ENCODE data around the gene ACAD11. TPM values are rescaled to one million over a fixed set of nuclear protein-coding genes. Genes with fewer than 3 reads are reported as not detected.

Gene ACAD11, protein sequence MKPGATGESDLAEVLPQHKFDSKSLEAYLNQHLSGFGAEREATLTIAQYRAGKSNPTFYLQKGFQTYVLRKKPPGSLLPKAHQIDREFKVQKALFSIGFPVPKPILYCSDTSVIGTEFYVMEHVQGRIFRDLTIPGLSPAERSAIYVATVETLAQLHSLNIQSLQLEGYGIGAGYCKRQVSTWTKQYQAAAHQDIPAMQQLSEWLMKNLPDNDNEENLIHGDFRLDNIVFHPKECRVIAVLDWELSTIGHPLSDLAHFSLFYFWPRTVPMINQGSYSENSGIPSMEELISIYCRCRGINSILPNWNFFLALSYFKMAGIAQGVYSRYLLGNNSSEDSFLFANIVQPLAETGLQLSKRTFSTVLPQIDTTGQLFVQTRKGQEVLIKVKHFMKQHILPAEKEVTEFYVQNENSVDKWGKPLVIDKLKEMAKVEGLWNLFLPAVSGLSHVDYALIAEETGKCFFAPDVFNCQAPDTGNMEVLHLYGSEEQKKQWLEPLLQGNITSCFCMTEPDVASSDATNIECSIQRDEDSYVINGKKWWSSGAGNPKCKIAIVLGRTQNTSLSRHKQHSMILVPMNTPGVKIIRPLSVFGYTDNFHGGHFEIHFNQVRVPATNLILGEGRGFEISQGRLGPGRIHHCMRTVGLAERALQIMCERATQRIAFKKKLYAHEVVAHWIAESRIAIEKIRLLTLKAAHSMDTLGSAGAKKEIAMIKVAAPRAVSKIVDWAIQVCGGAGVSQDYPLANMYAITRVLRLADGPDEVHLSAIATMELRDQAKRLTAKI
- 10 to 100 TPM; 24.2 to 28.4 TPM for total RNA-seq
- 2.3 to 4.7 reads per million in 2 donors for total RNA-seq

DNA sequence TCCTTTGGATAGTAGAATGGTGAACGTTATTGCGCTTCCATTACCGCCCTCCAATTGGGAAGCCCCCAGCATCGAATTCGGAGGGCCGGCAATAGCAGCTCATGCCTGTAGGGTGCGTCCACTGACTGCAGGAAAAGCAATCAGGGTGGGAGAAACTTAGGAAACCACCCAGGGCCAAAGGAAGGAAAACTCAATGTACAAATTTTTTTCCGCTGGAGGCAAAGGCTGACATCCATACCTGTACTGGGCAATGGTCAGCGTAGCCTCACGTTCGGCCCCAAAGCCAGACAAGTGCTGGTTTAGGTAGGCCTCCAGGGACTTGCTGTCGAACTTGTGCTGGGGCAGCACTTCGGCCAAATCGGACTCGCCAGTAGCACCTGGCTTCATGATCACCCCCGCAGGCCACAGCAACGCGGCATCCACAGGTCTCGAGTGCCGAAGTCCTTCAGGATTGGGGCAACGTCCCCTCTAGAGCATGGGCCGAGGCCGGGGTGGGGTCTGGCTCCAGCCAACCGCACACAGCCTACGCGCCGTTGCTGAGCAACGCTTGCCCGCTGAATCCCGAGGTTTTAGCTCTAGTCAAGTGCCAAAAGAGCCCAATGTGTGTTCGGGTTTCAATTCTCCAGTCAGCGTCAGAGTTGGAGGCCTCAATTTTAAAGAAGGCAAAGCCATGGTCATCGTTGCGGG lies at the start of gene ACAD11:
Gene ACAD11 (minus strand): TSS at position 445 of the 687 bp plus-strand sequence. CDS start 58 bp downstream, at position 387.
- Mint-ChIP-seq H3K36me3 (ENCODE audit: low read depth) (peaks cover 6% of the 10 kb centered on the region), H3K27ac (peak within 1 kb of the TSS; percentile 96), H3K27me3 (no peaks in the 10 kb centered on the region), H3K4me3 (peak within 1 kb of the TSS; percentile 98), H3K4me1 (peaks cover 48% of the 10 kb centered on the region)
- ATAC-seq = peak; percentile 36
- peak in 2 of 3 donors; percentile 14 to 16 for DNase-seq
- no peaks in the 10 kb centered on the region for H3K9me3 ChIP-seq (ENCODE audit: control insufficient read depth, low read length, poor library complexity, severe bottlenecking)

DNA sequence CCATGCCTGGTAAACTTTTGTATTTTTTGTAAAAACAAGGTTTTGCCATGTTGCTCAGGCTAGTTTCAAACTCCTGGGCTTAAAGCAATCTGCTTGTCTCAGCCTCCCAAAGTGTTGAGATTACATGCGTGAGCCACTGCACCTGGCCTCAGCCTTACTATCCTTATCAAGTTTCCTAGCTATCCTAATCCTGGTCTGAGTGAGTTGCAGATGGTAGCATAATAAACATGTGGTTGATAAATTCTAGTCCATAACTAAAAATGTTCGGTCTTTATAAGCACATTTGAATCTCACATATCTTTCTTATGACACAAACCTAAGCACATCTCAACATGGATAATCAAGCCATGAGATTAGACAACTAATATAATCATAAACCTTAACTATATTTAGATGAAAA lies 44.1 kb upstream of the ACAD11 start:
- Mint-ChIP-seq H3K27me3 (no peaks in the 10 kb centered on the region), H3K4me1 (peaks cover 8% of the 10 kb centered on the region), H3K27ac (no peak overlapping the region), H3K36me3 (ENCODE audit: low read depth) (peaks cover 12% of the 10 kb centered on the region), H3K4me3 (no peak overlapping the region)
- ATAC-seq (no peak), DNase-seq (no peak)
- no peaks in the 10 kb centered on the region for H3K9me3 ChIP-seq (ENCODE audit: control insufficient read depth, low read length, poor library complexity, severe bottlenecking)

DNA sequence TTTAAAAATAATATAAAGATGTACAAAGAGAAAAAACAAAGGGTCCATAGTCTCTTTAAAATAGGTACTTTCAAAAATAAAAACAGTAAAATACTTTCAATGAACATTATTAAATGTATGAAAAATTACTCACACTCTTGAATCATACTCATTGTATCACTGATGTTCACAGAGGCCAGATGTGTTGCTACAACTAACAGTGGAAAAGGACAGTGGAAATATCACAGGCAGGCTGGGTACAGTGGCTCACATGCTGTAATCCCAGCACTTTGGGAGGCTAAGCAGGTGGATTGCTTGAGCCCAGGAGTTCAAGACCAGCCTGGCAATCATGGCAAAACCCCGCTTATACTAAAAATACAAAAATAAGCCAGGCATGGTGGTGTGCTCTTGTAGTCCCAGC lies 35.8 kb upstream of the ACAD11 start:
- DNase-seq (no peak), ATAC-seq (no peak)
- H3K4me1 Mint-ChIP-seq = peaks cover 2% of the 10 kb centered on the region
- H3K4me3 Mint-ChIP-seq = no peak overlapping the region
- no peaks in the 10 kb centered on the region for H3K27me3 Mint-ChIP-seq
- H3K9me3 ChIP-seq (ENCODE audit: control insufficient read depth, low read length, poor library complexity, severe bottlenecking) = no peaks in the 10 kb centered on the region
- H3K27ac Mint-ChIP-seq = peak overlapping the region; percentile 74
- peaks cover 10% of the 10 kb centered on the region for H3K36me3 Mint-ChIP-seq (ENCODE audit: low read depth)

DNA sequence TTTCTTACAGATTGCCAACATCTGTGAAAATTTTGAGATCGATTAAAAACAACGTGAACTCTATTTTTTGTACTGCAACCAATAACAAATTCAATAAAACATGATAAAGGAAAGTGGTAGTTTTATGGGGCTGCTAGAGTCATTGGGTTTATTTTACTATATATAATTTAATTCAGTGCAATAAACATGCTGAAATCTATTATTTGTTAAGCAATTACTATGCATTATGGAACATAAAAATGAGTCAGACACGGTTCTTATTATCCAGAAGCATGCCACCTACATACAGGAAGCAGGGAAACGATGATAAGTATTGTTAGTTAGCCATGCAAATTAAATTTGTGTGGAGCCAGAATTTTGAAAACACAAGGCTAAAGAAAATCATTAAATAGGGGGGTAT lies 35.4 kb upstream of the ACAD11 start:
- no peak for DNase-seq
- ATAC-seq = no peak
- peaks cover 10% of the 10 kb centered on the region for H3K36me3 Mint-ChIP-seq (ENCODE audit: low read depth)
- H3K27me3 Mint-ChIP-seq = no peaks in the 10 kb centered on the region
- peak overlapping the region; percentile 74 for H3K27ac Mint-ChIP-seq
- H3K4me3 Mint-ChIP-seq = no peak overlapping the region
- no peaks in the 10 kb centered on the region for H3K9me3 ChIP-seq (ENCODE audit: control insufficient read depth, low read length, poor library complexity, severe bottlenecking)
- H3K4me1 Mint-ChIP-seq = peaks cover 2% of the 10 kb centered on the region

DNA sequence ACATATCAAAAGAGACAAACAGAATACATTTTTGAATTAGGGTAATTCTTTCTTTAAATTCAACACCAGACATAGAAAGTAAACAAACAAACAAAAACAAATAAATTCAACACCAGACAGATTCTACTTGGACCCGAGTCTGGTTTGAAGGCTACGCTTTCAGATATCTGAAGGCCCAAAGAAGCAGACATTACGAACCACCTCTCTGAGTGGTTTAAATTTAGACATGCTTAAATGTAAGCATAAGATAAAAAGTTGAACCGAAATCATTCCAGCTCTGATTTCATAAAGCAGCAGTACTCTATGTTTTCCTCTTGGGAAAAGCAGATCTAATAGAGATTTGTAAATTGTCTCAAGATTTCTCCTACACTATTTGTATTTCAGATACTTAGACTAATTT lies 30.4 kb upstream of the ACAD11 start:
- ATAC-seq = no peak
- Mint-ChIP-seq H3K36me3 (ENCODE audit: low read depth) (peaks cover 5% of the 10 kb centered on the region), H3K27ac (no peak overlapping the region)

DNA sequence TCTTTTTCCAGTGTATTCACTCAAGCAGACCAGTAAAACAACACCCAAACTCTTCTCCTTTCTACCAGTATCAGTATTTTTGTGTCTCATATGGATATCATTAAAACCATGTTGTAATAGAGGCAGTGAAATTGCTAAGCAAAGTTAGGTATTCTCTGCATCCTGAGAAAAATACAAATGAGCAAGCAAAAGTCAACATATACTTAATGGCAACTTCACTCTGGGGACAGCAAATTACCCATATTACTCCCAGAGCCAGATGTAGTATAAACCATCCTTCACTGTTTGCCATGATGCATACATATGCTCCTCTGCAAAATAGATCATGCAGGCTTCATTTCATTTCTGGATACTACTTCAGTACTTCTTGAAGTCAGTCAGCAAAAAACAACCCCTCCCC lies 22.6 kb upstream of the ACAD11 start:
- H3K27ac Mint-ChIP-seq = no peak overlapping the region
- no peak for DNase-seq

More for the DNA sequence above, 30.4 kb upstream of the ACAD11 start:
- no peak for DNase-seq
- Mint-ChIP-seq H3K27me3 (no peaks in the 10 kb centered on the region), H3K4me1 (peaks cover 2% of the 10 kb centered on the region), H3K4me3 (no peak overlapping the region)
- H3K9me3 ChIP-seq (ENCODE audit: control insufficient read depth, low read length, poor library complexity, severe bottlenecking) = no peaks in the 10 kb centered on the region

DNA sequence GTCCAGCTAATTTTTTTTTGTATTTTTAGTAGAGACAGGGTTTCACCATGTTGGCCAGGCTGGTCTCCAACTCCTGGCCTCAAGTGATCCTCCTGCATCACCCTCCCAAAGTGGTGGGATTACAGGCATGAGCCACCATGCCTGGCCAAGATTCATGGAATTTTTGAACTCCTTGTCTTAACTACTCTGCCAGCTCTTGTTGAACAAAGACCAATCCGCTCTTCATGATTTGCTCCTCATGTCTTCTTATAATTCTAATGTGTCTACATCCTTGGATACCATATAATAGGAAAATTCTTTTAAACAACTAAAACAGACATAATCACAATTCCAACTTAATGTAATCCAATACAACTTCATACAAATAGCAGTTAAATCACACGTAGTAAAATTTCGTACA lies 21.8 kb upstream of the ACAD11 start:
- DNase-seq = no peak
- ATAC-seq = no peak
- H3K27ac Mint-ChIP-seq = no peak overlapping the region
- H3K4me1 Mint-ChIP-seq = peaks cover 2% of the 10 kb centered on the region
- no peaks in the 10 kb centered on the region for H3K27me3 Mint-ChIP-seq
- H3K4me3 Mint-ChIP-seq = no peak overlapping the region
- H3K9me3 ChIP-seq (ENCODE audit: control insufficient read depth, low read length, poor library complexity, severe bottlenecking) = no peaks in the 10 kb centered on the region
- H3K36me3 Mint-ChIP-seq (ENCODE audit: low read depth) = peaks cover 4% of the 10 kb centered on the region

More for the DNA sequence above, 22.6 kb upstream of the ACAD11 start:
- H3K27me3 Mint-ChIP-seq = no peaks in the 10 kb centered on the region
- H3K4me3 Mint-ChIP-seq = no peak overlapping the region
- peaks cover 2% of the 10 kb centered on the region for H3K4me1 Mint-ChIP-seq
- ATAC-seq = no peak
- H3K36me3 Mint-ChIP-seq (ENCODE audit: low read depth) = peaks cover 4% of the 10 kb centered on the region
- no peaks in the 10 kb centered on the region for H3K9me3 ChIP-seq (ENCODE audit: control insufficient read depth, low read length, poor library complexity, severe bottlenecking)

DNA sequence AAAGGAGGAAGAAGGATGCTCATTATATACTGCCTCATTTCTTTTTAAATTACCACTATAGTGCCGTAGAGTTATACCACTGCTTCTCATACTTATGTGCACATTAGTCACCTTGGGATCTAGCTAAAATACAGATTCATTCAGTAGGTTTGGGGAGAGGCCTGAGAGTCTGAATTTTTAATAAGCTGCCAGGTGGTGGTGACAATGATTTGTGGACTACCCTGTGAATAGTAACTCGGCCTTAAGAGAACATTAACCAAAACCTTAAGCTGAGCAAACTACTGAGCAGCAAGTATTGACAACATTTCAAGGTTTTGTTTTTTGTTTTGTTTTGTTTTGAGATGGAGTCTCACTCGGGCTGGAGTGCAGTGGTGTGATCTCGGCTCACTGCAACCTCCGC lies 20.3 kb upstream of the ACAD11 start:
- Mint-ChIP-seq H3K4me3 (no peak overlapping the region), H3K4me1 (peaks cover 4% of the 10 kb centered on the region), H3K27me3 (no peaks in the 10 kb centered on the region), H3K36me3 (ENCODE audit: low read depth) (peaks cover 6% of the 10 kb centered on the region), H3K27ac (peak overlapping the region; percentile 54)
- DNase-seq (no peak), ATAC-seq (no peak)
- no peaks in the 10 kb centered on the region for H3K9me3 ChIP-seq (ENCODE audit: control insufficient read depth, low read length, poor library complexity, severe bottlenecking)

DNA sequence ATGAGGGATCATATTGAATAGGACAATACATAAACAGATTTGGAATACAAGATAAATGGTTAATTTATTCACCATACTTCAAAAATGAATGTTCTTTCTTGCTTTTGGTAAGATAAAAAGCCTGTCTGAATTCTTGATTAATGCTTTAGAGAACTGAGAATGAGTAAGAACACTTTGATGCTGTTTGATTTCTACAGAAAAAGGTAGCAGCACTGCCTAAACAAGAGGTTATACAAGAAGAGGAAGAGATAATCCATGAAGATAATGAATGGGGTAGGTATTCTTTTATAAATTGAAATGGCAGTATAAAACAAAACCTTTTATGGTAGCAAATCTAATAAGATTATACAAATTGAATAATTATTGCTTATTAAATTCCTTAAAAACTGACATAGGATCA lies 15.8 kb upstream of the ACAD11 start:
- H3K36me3 Mint-ChIP-seq (ENCODE audit: low read depth) = peaks cover 2% of the 10 kb centered on the region
- H3K4me3 Mint-ChIP-seq = no peak overlapping the region
- H3K4me1 Mint-ChIP-seq = peaks cover 5% of the 10 kb centered on the region
- no peak for ATAC-seq
- peak overlapping the region; percentile 32 for H3K27ac Mint-ChIP-seq
- H3K27me3 Mint-ChIP-seq = no peaks in the 10 kb centered on the region
- DNase-seq = no peak
- H3K9me3 ChIP-seq (ENCODE audit: control insufficient read depth, low read length, poor library complexity, severe bottlenecking) = no peaks in the 10 kb centered on the region

DNA sequence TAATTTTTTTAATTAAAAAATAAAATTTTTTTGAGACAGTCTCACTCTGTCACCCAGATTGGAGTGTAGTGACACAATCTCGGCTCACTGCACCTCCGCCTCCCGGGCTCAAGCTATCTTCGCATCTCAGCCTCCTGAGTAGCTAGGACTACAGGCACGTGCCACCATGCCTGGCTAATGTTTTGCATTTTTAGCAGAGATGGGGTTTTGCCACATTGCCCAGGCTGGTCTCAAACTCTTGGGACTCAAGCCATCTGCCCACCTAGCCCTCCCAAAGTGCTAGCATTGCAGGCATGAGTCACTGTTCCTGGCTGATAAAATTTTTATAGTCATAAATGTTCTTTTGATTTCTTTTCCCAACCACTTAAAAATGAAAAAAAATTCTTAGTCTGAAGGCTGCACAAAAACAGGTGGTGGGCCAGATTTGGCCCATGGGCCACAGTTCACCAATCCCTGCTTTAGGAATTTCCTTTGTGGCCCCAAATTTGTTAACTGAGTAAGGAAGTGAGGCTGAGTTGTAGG lies 9.7 kb upstream of the ACAD11 start:
- Mint-ChIP-seq H3K4me1 (peaks cover 13% of the 10 kb centered on the region), H3K4me3 (no peak overlapping the region), H3K27me3 (no peaks in the 10 kb centered on the region), H3K27ac (no peak overlapping the region), H3K36me3 (ENCODE audit: low read depth) (peaks cover 2% of the 10 kb centered on the region)
- ATAC-seq = no peak
- no peak for DNase-seq
- no peaks in the 10 kb centered on the region for H3K9me3 ChIP-seq (ENCODE audit: control insufficient read depth, low read length, poor library complexity, severe bottlenecking)

DNA sequence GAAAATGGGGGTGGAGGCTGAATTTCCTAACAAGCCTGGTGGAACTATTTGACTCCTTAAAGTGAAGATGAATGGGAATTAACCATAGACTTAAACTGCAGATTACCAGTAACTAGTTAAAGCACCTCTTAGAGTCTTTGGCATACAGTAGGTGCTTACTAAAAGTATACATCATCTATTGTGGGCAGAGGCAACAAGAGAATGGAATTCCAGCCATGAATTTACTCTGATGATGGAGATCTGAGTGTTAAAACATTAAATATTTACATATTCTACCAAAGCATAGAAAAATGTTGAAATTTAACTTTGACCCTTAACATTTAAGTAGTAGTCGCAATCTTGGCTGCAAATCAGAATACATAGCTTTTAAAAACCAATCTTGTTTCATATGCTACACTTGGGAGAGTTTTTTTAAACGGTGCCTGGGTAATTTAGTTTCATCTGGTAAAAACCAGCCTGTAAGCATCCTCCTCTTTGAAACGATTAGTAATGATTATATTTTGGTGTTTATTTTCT lies 5.7 kb upstream of the ACAD11 start:
- no peak overlapping the region for H3K27ac Mint-ChIP-seq
- H3K4me1 Mint-ChIP-seq = peaks cover 36% of the 10 kb centered on the region

DNA sequence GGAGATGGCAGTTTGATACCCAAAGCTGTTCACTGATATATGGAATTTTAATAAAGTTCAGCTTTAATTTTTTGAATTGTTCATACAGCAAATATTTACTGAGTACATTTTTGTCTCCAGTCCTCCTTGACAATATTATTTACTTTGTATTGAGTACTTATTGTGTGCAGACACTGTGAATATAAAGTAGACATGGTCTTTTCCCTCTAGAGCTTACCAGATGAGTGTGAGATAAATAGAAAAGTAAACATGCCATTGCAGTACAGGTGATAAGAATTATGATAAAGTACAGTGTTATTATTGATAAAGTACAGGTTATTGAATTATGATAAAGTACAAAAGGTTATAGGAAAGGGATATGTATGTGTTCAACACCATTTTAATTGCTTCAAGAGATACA lies 2.6 kb upstream of the ACAD11 start:
- Mint-ChIP-seq H3K4me3 (no peak overlapping the region), H3K27me3 (no peaks in the 10 kb centered on the region), H3K27ac (peak overlapping the region; percentile 43), H3K36me3 (ENCODE audit: low read depth) (peaks cover 4% of the 10 kb centered on the region), H3K4me1 (peaks cover 47% of the 10 kb centered on the region)
- ATAC-seq (no peak), DNase-seq (no peak)
- no peaks in the 10 kb centered on the region for H3K9me3 ChIP-seq (ENCODE audit: control insufficient read depth, low read length, poor library complexity, severe bottlenecking)

More for the DNA sequence above, 5.7 kb upstream of the ACAD11 start:
- H3K9me3 ChIP-seq (ENCODE audit: control insufficient read depth, low read length, poor library complexity, severe bottlenecking) = no peaks in the 10 kb centered on the region
- DNase-seq = no peak
- ATAC-seq = no peak
- Mint-ChIP-seq H3K36me3 (ENCODE audit: low read depth) (peaks cover 2% of the 10 kb centered on the region), H3K27me3 (no peaks in the 10 kb centered on the region), H3K4me3 (no peak overlapping the region)

DNA sequence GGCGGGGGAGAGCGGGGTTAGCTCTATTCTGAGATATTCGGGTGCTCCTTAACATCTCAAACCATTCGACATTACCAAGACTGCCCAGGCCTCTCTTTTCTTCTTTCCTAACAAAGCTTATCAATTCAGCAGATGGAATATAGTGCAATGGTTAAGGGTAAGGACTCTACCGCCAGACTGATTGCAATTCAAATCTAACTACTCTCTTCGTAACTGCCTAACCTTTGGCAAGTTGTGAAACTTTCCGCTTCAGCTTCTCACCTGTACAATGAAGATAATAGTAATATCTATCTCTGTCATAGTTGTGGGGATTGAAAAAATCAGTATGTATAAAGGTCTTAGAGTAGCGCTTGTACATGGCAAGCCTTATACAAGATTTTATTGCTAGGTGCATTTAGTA lies 1.5 kb upstream of the ACAD11 start:
- H3K4me1 Mint-ChIP-seq = peaks cover 49% of the 10 kb centered on the region
- peak overlapping the region; percentile 98 for H3K4me3 Mint-ChIP-seq
- ATAC-seq (no peak), DNase-seq (no peak)
- no peaks in the 10 kb centered on the region for H3K27me3 Mint-ChIP-seq
- peaks cover 4% of the 10 kb centered on the region for H3K36me3 Mint-ChIP-seq (ENCODE audit: low read depth)
- peak overlapping the region; percentile 96 for H3K27ac Mint-ChIP-seq
- H3K9me3 ChIP-seq (ENCODE audit: control insufficient read depth, low read length, poor library complexity, severe bottlenecking) = no peaks in the 10 kb centered on the region

All from T-helper 17 cell (primary cell).